Neuron (in vitro differentiated cells): ENCODE data around the gene RPL39L.
"Not testable (repeated sequence)": the region's sequence is repeated elsewhere in the genome, so short reads cannot be mapped to it uniquely, and the experiment has no call there.

Source experiments
- H2AFZ ChIP-seq: one replicate; pipeline ENCODE4 v1.6.1; 2013; ENCODE audit warnings: low read depth, mild to moderate bottlenecking, inconsistent platforms, low read length, moderate library complexity
- H3K27me3 ChIP-seq: one replicate; pipeline ENCODE4 v1.6.1; 2013; ENCODE audit warnings: low read length; ENCODE audit not compliant: insufficient read depth
- H3K36me3 ChIP-seq: one replicate; pipeline ENCODE4 v1.6.1; 2013; ENCODE audit warnings: low read length; ENCODE audit not compliant: insufficient read depth
- H3K4me1 ChIP-seq: one replicate; pipeline ENCODE4 v1.6.1; 2013; ENCODE audit warnings: low read length; ENCODE audit not compliant: insufficient read depth
- H3K4me3 ChIP-seq: 2 replicates; pipeline ENCODE4 v1.5.1; 2013; ENCODE audit warnings: mild to moderate bottlenecking, low read length, moderate library complexity
- H3K9me3 ChIP-seq: one replicate; pipeline ENCODE4 v1.6.1; 2013; ENCODE audit warnings: low read length

The RPL39L gene

DNA sequence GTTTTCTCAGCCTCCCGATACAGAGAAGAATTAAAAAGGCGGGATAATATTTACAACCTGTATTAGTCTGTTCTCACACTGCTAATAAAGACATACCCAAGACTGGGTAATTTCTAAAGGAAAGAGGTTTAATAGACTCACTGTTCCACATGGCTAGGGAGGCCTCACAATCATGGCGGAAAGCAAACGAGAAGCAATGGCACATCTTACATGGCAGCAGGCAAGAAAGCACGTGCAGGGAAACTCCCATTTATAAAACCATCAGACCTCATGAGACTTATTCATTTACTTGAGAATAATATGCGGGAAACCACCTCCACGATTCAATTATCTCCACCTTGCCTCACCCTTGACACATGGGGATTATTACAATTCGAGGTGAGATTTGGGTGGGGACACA, 27.5 kb upstream of the RPL39L start:
- H3K9me3 ChIP-seq, result no peaks in the 10 kb centered on the region
- H2AFZ ChIP-seq, result no peak overlapping the region

DNA sequence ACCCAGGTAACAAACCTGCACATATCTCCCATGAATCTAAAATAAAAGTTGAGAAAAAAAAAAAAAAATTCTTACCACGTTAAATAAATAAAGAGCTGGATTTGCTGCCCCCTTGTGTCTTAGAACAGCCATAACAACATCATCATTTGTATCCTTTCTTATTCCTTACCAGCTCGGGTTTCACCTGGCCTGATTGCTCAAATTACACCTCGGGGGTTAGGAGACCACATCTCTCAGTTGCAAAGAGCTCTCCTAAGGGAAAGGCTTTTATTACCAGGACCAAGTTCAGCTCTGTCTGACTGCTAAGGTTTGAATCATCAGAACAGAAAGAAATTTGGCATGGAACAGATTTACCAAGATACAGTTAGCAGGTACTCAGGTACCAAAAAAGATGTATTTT, 25.8 kb upstream of the RPL39L start:
- no peaks in the 10 kb centered on the region for H3K4me1 ChIP-seq
- H3K36me3 ChIP-seq, result no peaks in the 10 kb centered on the region
- H3K9me3 ChIP-seq, result no peaks in the 10 kb centered on the region
- H2AFZ ChIP-seq, result no peak overlapping the region
- H3K4me3 ChIP-seq, result no peak overlapping the region
- no peaks in the 10 kb centered on the region for H3K27me3 ChIP-seq

More for the DNA sequence above, 27.5 kb upstream of the RPL39L start:
- H3K36me3 ChIP-seq, result no peaks in the 10 kb centered on the region
- no peaks in the 10 kb centered on the region for H3K27me3 ChIP-seq
- no peak overlapping the region for H3K4me3 ChIP-seq
- no peaks in the 10 kb centered on the region for H3K4me1 ChIP-seq

DNA sequence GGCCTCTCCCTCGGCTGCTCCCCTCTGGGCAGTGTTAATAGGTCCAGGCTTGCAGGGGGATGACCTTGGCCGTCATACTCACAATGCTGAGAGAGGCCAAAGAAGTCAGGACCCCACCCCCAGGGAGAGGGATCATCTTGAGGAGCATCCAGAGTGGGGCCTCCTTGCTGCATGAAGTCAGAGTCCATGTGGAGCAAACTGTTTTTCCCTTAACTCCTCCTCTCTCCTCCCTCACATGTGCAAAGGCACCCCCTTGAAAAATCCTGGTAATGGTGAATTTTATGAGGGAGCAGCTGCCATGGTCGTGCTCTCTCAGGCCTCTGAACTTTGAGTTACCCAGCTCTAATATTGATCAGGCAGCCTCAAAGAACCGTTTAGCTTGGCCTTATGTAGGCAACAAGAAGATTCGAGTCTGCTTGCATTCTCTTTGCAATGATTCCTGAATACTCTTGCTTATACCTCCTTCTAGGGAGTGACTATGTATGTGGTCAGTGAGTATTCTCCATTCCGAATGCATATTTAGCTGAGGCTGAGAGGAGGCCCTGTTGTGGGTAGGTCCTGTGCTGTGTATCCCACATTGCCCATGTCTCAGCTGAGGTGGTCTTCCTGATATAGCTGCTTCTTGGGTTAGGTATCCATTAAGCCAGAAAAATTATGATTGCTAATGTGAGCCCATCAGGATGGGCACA, 23.1 kb upstream of the RPL39L start:
- H3K9me3 ChIP-seq, result no peaks in the 10 kb centered on the region
- no peaks in the 10 kb centered on the region for H3K36me3 ChIP-seq

DNA sequence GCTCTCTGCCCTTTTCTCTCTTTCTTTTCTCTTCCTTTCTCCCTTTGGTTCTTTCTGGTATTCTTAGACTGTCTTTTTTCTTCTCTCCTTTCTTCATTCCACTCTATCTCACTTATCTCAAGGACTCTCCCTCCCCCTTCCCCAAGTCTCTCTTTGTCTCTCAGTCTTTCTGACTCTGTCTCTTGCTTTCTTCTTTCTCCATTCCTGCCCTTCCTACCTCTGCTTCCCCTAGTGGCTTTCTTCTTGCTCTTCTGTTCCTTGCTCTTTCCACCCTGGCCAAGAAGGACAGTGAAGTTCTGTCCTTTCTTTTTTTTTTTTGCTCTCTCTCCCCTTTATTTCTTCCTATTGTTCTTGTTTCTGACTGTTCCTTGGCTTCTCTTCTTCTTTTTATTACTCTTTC, 22.3 kb upstream of the RPL39L start:
- no peak overlapping the region for H3K4me3 ChIP-seq
- no peaks in the 10 kb centered on the region for H3K36me3 ChIP-seq
- H3K27me3 ChIP-seq, result no peaks in the 10 kb centered on the region
- H3K9me3 ChIP-seq, result no peaks in the 10 kb centered on the region
- H3K4me1 ChIP-seq, result no peaks in the 10 kb centered on the region
- H2AFZ ChIP-seq, result no peak overlapping the region

More for the DNA sequence above, 23.1 kb upstream of the RPL39L start:
- Histone ChIP-seq H2AFZ (no peak overlapping the region), H3K4me1 (no peaks in the 10 kb centered on the region), H3K4me3 (no peak overlapping the region), H3K27me3 (no peaks in the 10 kb centered on the region)

DNA sequence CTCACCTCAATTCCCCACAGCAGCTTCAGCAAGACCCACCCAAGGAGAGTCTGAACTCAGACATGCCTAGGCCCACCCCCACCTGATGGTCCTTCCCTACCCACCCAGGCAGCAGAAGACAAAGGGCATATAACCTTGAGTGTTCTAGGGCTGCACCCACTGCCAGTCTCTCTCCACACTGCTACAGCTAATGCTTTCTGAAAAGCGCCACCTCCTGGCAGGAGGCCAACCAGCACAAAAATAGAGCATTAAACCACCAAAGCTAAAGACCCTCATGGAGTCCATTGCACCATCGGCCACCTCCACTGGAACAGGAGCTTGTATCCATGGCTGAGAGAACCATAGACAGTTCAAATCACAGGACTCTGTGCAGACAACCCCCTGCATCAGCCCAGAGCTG, 11.3 kb upstream of the RPL39L start:
- Histone ChIP-seq H3K4me3 (no peak overlapping the region), H3K27me3 (no peaks in the 10 kb centered on the region), H3K9me3 (no peaks in the 10 kb centered on the region), H2AFZ (no peak overlapping the region), H3K4me1 (no peaks in the 10 kb centered on the region), H3K36me3 (no peaks in the 10 kb centered on the region)

DNA sequence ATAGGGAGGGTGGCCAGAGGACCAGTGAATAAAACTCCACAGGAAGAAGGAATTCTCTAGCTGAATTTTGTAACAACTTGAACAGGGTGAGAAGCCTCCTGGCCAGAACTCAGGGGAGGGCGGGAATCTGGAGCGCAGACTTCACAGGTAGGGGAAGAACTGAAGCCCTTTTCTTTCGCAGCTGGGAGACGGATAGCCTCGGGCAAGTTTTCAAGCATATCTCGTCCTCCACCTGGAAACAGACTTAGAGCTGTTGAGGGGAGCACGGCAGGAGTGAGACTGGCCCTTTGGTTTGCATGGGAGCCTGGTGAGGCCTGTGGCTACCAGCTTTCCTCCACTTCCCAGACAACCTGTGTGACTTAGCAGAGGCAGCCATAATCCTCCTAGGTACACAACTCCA, 10.9 kb upstream of the RPL39L start:
- Histone ChIP-seq H3K4me3 (no peak overlapping the region), H3K27me3 (no peaks in the 10 kb centered on the region), H2AFZ (no peak overlapping the region), H3K36me3 (no peaks in the 10 kb centered on the region), H3K9me3 (peaks cover 3% of the 10 kb centered on the region), H3K4me1 (no peaks in the 10 kb centered on the region)

DNA sequence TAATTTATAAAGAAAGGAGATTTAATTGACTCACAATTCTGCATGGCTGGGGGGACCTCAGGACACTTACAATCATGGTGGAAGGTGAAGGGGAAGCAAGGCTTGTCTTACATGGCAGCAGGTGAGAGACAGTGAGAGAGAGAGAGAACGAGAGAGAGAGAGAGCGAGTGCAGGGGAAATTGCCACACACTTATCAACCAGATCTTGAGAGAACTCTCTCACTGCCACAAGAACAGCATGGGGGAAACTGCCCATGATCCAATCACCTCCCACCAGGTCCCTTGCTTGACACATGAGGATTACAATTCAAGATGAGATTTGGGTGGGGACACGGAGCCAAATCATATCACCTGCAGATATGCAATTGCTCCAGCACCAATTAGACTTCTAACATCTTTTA, 7.1 kb upstream of the RPL39L start:
- Histone ChIP-seq H3K27me3 (no peaks in the 10 kb centered on the region), H3K36me3 (no peaks in the 10 kb centered on the region), H2AFZ (no peak overlapping the region), H3K4me1 (no peaks in the 10 kb centered on the region), H3K4me3 (no peak overlapping the region), H3K9me3 (peaks cover 5% of the 10 kb centered on the region)

DNA sequence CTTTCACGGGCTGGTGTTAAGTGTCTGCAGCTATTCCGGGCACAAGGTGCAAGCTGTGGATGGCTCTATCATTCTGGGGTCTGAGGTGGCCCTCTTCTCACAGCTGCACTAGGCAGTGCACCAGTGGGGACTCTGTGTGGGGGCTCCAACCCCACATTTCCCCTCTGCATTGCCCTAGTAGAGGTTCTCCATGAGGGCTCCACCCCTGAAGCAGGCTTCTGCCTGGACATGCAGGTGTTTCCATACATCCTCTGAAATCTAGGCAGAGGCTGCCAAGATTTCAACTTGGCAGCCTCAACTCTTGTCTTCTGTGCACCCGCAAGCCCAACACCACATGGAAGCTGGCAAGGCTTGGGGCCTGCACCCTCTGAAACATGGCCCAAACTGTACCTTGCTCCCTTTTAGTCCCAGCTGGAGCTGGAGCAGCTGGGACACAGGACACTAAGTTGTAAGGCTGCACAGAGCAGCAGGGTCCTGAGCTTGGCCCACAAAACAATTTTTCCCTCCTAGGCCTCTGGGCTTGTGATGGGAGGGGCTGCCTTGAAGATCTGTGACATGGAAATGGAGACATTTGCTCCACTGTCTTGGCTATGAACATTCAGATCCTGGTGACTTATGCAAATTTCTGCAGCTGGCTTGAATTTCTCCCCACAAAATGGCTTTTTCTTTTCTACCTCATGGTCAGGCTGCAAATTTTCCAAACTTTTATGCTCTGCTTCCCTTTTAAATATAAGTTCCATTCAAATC, 6.0 kb upstream of the RPL39L start:
- Histone ChIP-seq H3K4me1 (no peaks in the 10 kb centered on the region), H3K9me3 (peaks cover 5% of the 10 kb centered on the region), H2AFZ (no peak overlapping the region), H3K36me3 (no peaks in the 10 kb centered on the region), H3K4me3 (no peak overlapping the region), H3K27me3 (no peaks in the 10 kb centered on the region)

DNA sequence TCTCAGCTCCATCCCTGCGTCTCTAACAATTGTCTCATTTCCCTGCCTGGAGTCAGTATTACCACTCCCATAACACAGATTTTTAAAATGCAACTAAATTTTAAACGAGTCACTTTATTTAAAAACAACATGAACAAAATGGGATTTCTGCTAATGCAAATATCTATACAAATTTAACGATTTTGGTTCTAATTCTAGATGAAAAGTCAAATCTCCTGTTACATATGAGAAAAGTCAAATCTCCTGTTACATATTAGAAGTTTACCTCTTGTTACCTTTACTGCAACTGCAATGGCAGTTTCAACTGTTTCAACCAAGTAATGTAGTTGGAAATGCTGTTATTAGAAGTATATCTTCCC, 578 bp upstream of the RPL39L start:
- no peak overlapping the region for H2AFZ ChIP-seq
- H3K27me3 ChIP-seq, result no peaks in the 10 kb centered on the region
- H3K36me3 ChIP-seq, result no peaks in the 10 kb centered on the region
- peak overlapping the region; percentile 52 for H3K4me3 ChIP-seq
- no peaks in the 10 kb centered on the region for H3K4me1 ChIP-seq
- peaks cover under 1% of the 10 kb centered on the region for H3K9me3 ChIP-seq

DNA sequence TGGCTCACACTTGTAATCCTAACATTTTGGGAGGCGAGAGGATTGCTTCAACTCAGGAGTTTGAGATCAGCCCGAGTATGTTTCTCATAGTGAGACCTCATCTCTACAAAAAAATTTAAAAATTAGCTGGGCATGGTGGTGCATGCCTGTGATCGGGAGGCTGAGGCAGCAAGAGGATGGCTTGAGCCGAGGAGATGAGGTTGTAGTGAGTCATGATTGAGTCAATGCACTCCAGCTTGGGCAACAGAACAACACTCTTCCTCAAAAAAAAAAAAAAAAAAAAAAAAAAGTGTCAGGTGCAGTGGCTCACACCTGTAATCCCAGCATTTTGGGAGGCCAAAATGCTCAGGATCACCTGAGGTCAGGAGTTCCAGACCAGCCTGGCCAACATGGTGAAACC, 2.4 kb downstream of the RPL39L start:
- Histone ChIP-seq H3K4me1 (no peaks in the 10 kb centered on the region), H2AFZ (no peak overlapping the region), H3K4me3 (no peak overlapping the region), H3K27me3 (no peaks in the 10 kb centered on the region), H3K9me3 (no peaks in the 10 kb centered on the region), H3K36me3 (no peaks in the 10 kb centered on the region)

DNA sequence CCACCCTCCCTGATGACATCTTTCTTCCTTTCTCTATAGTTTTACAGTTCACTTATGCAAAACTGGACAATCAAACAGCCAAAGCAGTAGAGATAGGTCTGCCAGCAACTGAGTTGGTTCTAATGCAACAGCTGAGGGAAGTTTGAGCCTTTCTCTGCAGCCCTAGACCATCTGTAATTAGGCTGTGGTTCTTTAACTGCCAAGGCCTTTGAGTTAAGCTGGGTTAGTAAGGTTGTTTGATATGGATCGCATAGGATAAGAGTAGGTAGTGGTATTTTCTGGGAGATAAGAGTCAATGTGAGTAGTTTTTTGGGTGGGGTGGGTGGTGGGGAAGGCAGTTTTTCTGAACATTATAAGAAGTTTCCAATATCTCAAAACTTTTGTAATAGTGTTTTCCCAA, 3.0 kb downstream of the RPL39L start:
- H3K36me3 ChIP-seq, result no peaks in the 10 kb centered on the region
- H3K27me3 ChIP-seq, result no peaks in the 10 kb centered on the region
- H3K4me1 ChIP-seq, result no peaks in the 10 kb centered on the region
- H2AFZ ChIP-seq, result no peak overlapping the region
- no peak overlapping the region for H3K4me3 ChIP-seq
- no peaks in the 10 kb centered on the region for H3K9me3 ChIP-seq

DNA sequence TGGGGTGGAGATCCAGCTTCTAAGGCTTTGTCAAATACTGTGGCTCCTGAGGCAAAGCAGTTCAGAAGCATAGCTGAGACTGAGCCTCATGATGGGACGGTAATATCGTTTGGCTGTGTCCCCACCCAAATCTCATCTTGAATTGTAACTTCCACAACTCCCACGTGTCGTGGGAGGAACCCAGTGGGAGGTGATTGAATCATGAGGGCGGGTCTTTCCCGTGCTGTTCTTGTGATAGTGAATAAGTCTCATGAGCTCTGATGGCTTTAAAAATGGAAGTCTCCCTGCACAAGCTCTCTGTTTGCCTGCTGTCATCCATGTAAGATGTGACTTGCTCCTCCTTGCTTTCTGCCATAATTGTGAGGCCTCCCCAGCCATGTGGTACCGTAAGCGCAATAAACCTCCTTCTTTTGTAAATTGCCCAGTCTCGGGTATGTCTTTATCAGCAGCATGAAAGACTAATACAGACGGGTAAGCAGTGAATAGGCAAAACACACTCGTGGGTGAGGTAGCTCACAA, 4.1 kb downstream of the RPL39L start:
- not testable (repeated sequence) for H3K9me3 ChIP-seq, H2AFZ ChIP-seq, H3K27me3 ChIP-seq, H3K36me3 ChIP-seq, H3K4me1 ChIP-seq, H3K4me3 ChIP-seq

DNA sequence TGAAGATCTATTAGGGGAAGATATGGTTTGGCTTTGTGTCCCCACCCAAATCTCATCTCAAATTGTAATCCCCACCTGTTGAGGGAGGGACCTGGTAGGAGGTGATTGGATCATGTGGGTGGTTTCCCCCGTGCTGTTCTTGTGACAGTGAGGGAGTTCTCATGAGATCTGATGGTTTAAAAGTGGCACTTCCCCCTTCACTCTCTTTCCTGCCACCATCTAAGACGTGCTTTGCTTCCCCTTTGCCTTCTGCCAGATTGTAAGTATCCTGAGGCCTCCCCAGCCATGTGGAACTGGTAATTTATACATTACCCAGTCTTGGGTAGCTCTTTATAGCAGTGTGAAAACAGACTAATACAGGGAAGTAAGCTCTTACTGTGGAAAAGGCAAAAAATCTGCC, 6.1 kb downstream of the RPL39L start:
- H2AFZ ChIP-seq, H3K27me3 ChIP-seq, H3K4me1 ChIP-seq, H3K4me3 ChIP-seq, H3K36me3 ChIP-seq, H3K9me3 ChIP-seq: not testable (repeated sequence)
